NCI-H748 (cell line): Measurements from ENCODE around the gene INO80D.
"Not testable (repeated sequence)": the region's sequence is repeated elsewhere in the genome, so short reads cannot be mapped to it uniquely, and the experiment has no call there.

Source experiments
- DNase-seq: peaks from one replicate; lab custom pipeline; 2025; ENCODE audit not compliant: unreplicated experiment; lab: John Stamatoyannopoulos, UW

INO80D gene

GRCh38 chr2:206083602-206084438, 2.2 kb downstream of the INO80D start:
- DNase-seq, result peak; percentile 71

DNA sequence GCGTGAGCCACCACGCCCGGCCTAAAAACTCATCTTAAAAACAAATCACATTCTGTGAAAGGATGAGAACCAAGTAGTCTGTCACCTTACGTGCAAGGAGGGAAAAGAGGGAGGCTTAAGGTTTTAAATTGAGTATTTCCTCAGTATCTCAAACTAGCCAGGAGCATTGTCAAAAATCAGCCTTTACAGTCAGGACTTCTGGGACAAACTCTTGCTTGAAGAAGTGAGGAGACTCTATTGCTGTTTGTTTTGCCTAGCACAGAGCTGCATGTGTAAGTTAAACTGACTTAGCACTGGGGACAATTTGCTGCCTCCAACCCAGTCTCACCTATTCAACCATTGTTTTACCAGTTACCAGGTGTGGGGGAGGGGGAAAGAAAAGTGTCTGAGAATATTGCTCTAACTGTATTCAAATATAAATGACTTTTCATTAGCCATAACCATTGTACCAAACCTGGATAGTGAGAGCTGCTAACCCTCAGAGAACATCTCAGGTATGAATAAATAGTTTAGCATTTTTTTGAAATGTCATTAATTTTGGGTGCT, 3.6 kb downstream of the INO80D start:
- DNase-seq, result no peak

GRCh38 chr2:206080927-206081326, 5.0 kb downstream of the INO80D start:
- DNase-seq, result no peak

- no peak for DNase-seq
Measured at GRCh38 chr2:206079699-206080465, 6.1 kb downstream of the INO80D start.

- not testable (repeated sequence) for DNase-seq
Measured at GRCh38 chr2:206077879-206078278, 8.1 kb downstream of the INO80D start.

GRCh38 chr2:206075113-206075512, 10.9 kb downstream of the INO80D start:
- DNase-seq, result no peak

GRCh38 chr2:206071807-206072206, 14.2 kb downstream of the INO80D start:
- DNase-seq, result no peak

GRCh38 chr2:206069417-206069816, 16.6 kb downstream of the INO80D start:
- DNase-seq, result no peak

GRCh38 chr2:206068207-206068606, 17.8 kb downstream of the INO80D start:
- no peak for DNase-seq

DNA sequence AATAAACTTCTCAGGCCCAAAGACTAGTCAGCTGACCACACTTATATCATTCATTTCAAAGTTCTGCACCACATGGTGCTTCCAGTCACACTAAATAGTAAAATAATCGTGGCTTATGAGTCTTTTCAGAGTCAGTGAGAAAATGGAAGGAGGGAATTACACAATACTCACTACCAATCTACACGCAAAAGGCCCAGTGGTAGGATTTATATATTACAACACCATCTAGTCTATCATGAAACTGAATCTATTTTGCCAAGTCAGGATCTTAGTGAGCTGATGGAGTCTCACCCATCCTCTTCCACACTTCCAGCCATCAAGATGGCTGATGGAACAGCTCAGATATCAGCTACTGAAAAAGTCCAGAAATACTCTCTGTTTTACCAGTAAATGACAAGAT, 21.9 kb downstream of the INO80D start:
- no peak for DNase-seq

- no peak for DNase-seq
Measured at GRCh38 chr2:206063635-206064034, 22.3 kb downstream of the INO80D start.

DNA sequence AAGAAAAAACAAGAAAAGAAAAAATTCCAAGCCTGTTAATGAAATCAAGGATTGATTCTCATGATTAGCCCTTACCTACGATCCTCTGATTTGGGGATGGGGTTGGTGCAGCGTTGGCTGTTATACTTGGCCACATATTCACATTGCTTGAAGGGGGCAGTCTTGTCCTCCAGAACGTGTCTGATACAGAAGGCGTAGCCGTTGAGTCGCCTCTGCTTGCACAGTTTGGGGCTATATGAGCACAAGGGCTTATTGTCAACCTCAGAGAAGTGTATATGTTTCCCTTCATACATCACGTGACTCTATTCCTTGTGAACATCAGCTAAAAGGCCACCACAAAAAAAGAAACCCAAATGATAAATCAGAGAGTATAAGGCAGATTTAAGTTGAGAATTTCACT, 23.2 kb downstream of the INO80D start:
- no peak for DNase-seq

- no peak for DNase-seq
Measured at GRCh38 chr2:206056286-206056685, 29.7 kb downstream of the INO80D start.

DNA sequence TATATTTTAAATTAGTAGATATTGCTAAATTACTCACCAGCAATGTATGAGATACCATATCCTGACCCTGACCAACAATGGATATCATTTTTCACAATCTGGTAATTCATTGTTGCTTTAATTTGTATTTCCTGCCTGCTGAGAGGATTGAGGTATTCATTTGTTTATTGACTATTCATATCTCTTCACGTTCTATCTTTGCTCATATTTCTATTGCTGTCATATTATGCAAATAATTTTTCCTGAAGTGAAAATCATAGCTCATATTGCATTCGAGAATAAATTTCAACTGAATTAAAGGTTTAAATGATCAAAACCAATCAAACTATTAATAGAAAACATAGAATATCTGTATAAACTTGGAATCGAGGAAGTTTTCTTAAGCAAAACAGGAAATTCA, 31.0 kb downstream of the INO80D start:
- no peak for DNase-seq

DNA sequence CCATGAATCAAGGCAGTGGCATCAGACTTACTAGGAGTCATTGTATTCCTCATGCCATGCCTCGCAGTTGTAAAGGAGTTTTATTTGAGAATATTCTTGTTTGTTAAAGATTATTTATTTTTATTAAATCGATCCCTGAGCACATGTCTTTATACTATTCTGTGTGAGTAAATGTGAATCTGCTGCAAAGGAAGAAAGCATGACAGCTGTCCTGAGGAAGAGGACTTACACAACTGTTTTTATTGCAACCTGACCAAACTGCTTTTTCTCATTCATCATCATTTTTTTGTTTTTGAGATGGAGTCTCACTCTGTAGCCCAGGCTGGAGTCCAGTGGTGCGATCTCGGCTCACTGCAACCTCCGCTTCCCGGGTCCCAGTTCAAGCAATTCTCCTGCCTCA, 34.1 kb downstream of the INO80D start:
- no peak for DNase-seq

DNA sequence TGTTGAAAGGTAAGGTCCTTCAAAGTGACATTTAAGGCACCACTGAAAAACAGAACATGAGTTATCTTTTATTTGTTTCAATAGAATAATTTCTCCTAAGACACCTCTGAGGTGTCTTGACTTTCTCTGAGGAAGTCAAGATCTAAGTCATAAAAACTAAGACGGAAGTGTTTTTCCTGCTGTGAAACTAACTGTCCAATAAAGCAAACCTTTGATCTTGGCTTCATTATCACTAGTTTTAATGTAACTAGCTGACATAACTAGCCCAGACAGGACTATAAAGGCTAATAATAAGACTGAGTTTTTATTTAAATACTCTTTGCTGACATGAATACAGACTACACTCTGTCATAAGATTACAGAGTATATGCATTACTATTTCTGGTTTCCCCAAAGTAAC, 36.6 kb downstream of the INO80D start:
- no peak for DNase-seq

DNA sequence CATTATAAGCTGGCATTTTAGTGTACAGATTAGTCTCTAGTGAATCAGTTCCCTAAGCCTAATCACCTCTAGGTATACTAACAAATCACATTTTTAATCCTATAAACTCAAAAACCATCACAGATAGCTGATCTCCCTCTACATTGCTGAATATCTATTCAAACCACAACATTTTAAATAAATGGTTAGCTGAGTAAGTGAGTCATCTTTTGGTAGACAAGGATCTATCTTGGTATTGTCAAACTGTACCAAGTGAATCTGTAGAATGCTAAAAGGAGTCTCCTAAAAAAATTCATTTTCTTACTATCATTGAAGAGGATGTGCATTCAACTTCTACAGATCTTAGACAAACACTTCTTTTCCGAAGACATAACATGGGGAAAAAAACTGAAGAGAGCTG, 40.7 kb downstream of the INO80D start:
- no peak for DNase-seq

DNA sequence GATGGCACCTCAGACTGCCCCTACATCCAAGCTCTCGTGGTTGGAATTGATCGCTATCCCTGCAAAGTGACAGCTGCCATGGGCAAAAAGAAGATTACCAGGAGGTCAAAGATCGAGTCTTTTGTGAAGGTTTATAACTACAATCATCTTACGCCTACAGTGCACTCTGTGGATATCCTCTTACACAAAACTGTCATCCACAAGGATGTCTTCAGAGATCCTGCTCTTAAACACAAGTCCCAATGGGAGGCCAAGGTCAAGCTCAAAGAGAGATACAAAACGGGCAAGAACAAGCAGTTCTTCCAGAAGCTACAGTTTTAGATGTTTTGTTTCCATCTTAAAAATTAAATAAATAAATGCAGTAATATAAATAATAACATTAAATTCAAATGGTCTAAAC, 45.4 kb downstream of the INO80D start:
- no peak for DNase-seq

DNA sequence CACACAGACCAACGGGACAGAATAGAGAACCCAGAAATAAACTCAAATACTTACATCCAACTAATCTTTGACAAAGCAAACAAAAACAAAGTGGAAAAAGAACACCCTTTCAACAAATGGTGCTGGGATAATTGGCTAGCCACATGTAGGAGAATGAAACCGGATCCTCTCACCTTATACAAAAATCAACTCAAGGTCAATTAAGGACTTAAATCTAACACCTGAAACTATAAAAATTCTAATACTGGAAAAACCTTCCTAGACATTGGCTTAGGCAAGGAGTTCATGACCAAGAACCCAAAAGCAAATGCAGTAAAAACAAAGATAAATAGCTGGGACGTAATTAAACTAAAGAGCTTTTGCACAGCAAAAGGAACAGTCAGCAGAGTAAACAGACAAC, 50.6 kb downstream of the INO80D start:
- DNase-seq, result peak; percentile 75

DNA sequence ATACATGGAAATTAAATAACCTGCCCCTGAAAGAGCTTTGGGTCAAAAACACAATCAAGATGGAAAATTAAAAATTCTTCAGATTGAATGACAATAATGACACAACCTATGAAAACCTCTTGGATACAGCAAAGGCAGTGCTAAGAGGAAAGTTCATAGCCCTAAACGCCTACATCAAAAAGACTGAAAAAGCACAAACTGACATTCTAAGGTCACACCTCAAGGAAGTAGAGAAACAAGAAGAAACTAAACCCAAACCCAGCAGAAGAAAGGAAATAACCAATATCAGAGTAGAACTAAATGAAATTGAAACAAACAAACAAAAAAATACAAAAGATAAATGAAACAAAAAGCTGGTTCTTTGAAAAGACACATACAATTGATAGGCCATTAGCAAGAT, 52.5 kb downstream of the INO80D start:
- DNase-seq, result not testable (repeated sequence)

DNA sequence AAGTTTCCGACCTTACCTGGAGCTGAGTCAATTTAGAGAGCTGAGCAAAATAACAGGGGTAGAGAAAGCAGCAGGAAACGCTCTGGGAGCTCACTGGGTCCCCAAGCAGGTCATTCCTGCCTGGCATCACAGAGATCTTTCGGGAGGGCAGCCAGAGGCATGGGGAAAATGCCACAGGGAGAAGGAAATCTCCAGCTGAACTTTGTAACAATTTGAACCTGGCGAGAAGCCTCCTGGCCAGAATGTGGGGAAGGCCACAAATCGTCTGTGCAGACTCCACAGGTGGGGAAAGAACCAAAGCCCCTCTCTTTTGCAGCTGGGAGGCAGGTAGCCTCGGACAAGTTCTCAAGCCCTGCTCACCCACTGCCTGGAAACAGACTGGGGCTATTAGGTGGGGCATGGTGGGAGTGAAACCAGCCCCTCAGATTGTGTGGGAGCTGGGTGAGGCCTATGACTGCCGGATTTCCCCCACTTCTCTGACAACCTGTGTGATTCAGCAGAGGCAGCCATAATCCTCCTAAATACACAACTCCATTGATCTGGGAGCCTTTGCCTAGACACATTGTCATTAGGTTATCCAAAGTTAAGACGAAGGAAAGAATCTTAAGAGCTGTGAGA, 53.9 kb downstream of the INO80D start:
- no peak for DNase-seq
